BLaER1 treated with 17β-estradiol and CSF1 and Interleukin-3, amounts not matched to agents 10 nM and 100 nM (cell line): ENCODE measurements around the gene KRTAP8-1.

Experiments
- H3K27ac ChIP-seq, 11 experiments: shearing (Covaris generic); formaldehyde crosslinking; 2 replicates each; pipeline ENCODE4 v1.8.1; 2022
- H3K27me3 ChIP-seq, 11 experiments: shearing (Covaris generic); formaldehyde crosslinking; 2 replicates each; pipeline ENCODE4 v1.8.1; 2022
- H3K36me3 ChIP-seq, 11 experiments: shearing (Covaris generic); formaldehyde crosslinking; 2 replicates each; pipeline ENCODE4 v1.8.1; 2022
- H3K4me1 ChIP-seq, 10 experiments: shearing (Covaris generic); formaldehyde crosslinking; 2 replicates each; pipeline ENCODE4 v1.8.1; 2022
- H3K4me2 ChIP-seq, 11 experiments: shearing (Covaris generic); formaldehyde crosslinking; 2 replicates each; pipeline ENCODE4 v1.8.1; 2022
- H3K4me3 ChIP-seq, 10 experiments: shearing (Covaris generic); formaldehyde crosslinking; 2 replicates each; pipeline ENCODE4 v1.8.1; 2022
- H3K9ac ChIP-seq, 11 experiments: shearing (Covaris generic); formaldehyde crosslinking; 2 replicates each; pipeline ENCODE4 v1.8.1; 2022
- H3K9me3 ChIP-seq, 11 experiments: shearing (Covaris generic); formaldehyde crosslinking; replicated peaks in 1 of 11; 2 replicates each; pipeline ENCODE4 v1.8.1; 2022
- H4K20me1 ChIP-seq, 11 experiments: shearing (Covaris generic); formaldehyde crosslinking; 2 replicates each; pipeline ENCODE4 v1.8.1; 2022
- Cebpa-rat ChIP-seq, 11 experiments: shearing (Covaris generic); IDR thresholded peaks; 2 replicates each; pipeline ENCODE4 v1.8.1; 2022

Gene KRTAP8-1

GRCh38 chr21:30813174-30813573, at the start of gene KRTAP8-1:
Gene KRTAP8-1 (minus strand): TSS chr21:30813274. CDS start chr21:30813220, 54 bp downstream.
- H3K9me3 ChIP-seq: no peaks in the 10 kb centered on the region
- H3K36me3 ChIP-seq: no peaks in the 10 kb centered on the region
- no peak within 1 kb of the TSS for H3K4me3 ChIP-seq
- no peak within 1 kb of the TSS for H3K4me2 ChIP-seq
- no peaks in the 10 kb centered on the region for H4K20me1 ChIP-seq
- no peak within 1 kb of the TSS for H3K27ac ChIP-seq
- TF ChIP-seq Cebpa-rat (IDR thresholded peaks at IDR 0.05): no peak
- no peaks in the 10 kb centered on the region for H3K4me1 ChIP-seq
- H3K9ac ChIP-seq: no peak within 1 kb of the TSS
- no peaks in the 10 kb centered on the region for H3K27me3 ChIP-seq

- H3K9me3 ChIP-seq: 0 out of 22 replicates have a peak, but pooled peaks cover 0 to 3% (median 0%) of the 10 kb centered on the region in 11 experiments
- no peak overlapping the region for H3K4me2 ChIP-seq
- H3K27me3 ChIP-seq: no peaks in the 10 kb centered on the region
Measured at GRCh38 chr21:30847627-30848500, 34.8 kb upstream of the KRTAP8-1 start.

GRCh38 chr21:30842990-30843389, 29.9 kb upstream of the KRTAP8-1 start:
- no peak for TF ChIP-seq Cebpa-rat (IDR thresholded peaks at IDR 0.05)
- no peaks in the 10 kb centered on the region for H3K9me3 ChIP-seq

More at GRCh38 chr21:30847627-30848500, 34.8 kb upstream of the KRTAP8-1 start:
- no peak overlapping the region for H3K27ac ChIP-seq
- no peaks in the 10 kb centered on the region for H4K20me1 ChIP-seq
- no peak overlapping the region for H3K4me3 ChIP-seq
- TF ChIP-seq Cebpa-rat (IDR thresholded peaks at IDR 0.05): no peak
- no peaks in the 10 kb centered on the region for H3K4me1 ChIP-seq
- H3K36me3 ChIP-seq: no peaks in the 10 kb centered on the region
- H3K9ac ChIP-seq: no peak overlapping the region

GRCh38 chr21:30839304-30839703, 26.2 kb upstream of the KRTAP8-1 start:
- Histone ChIP-seq H3K4me3 (no peak overlapping the region), H3K4me1 (no peaks in the 10 kb centered on the region), H3K27me3 (no peaks in the 10 kb centered on the region), H4K20me1 (no peaks in the 10 kb centered on the region), H3K9me3 (no peaks in the 10 kb centered on the region), H3K9ac (no peak overlapping the region), H3K36me3 (no peaks in the 10 kb centered on the region), H3K27ac (no peak overlapping the region), H3K4me2 (no peak overlapping the region)
- no peak for TF ChIP-seq Cebpa-rat (IDR thresholded peaks at IDR 0.05)

More at GRCh38 chr21:30842990-30843389, 29.9 kb upstream of the KRTAP8-1 start:
- H3K27me3 ChIP-seq: no peaks in the 10 kb centered on the region
- H3K36me3 ChIP-seq: no peaks in the 10 kb centered on the region
- no peaks in the 10 kb centered on the region for H4K20me1 ChIP-seq
- no peak overlapping the region for H3K9ac ChIP-seq
- H3K27ac ChIP-seq: no peak overlapping the region
- H3K4me2 ChIP-seq: no peak overlapping the region
- H3K4me1 ChIP-seq: no peaks in the 10 kb centered on the region
- H3K4me3 ChIP-seq: no peak overlapping the region

- Histone ChIP-seq H3K36me3 (no peaks in the 10 kb centered on the region), H4K20me1 (no peaks in the 10 kb centered on the region), H3K4me1 (no peaks in the 10 kb centered on the region), H3K9ac (no peak overlapping the region), H3K27me3 (no peaks in the 10 kb centered on the region), H3K4me2 (no peak overlapping the region), H3K4me3 (no peak overlapping the region), H3K9me3 (no peaks in the 10 kb centered on the region), H3K27ac (no peak overlapping the region)
- TF ChIP-seq Cebpa-rat (IDR thresholded peaks at IDR 0.05): no peak
Measured at GRCh38 chr21:30838536-30838935, 25.5 kb upstream of the KRTAP8-1 start.

- H3K9me3 ChIP-seq: no peaks in the 10 kb centered on the region; a peak in 1 of 22 replicates
- no peak for TF ChIP-seq Cebpa-rat (IDR thresholded peaks at IDR 0.05)
Measured at GRCh38 chr21:30831194-30831765, 18.2 kb upstream of the KRTAP8-1 start.

GRCh38 chr21:30829659-30830058, 16.6 kb upstream of the KRTAP8-1 start, which contains the start of gene KRTAP7-1:
Gene KRTAP7-1 (minus strand): TSS chr21:30829759. CDS start chr21:30829698, 61 bp downstream.
- no peak within 1 kb of the TSS for H3K4me3 ChIP-seq
- H3K27me3 ChIP-seq: no peaks in the 10 kb centered on the region
- H3K36me3 ChIP-seq: no peaks in the 10 kb centered on the region
- H3K27ac ChIP-seq: no peak within 1 kb of the TSS
- H4K20me1 ChIP-seq: no peaks in the 10 kb centered on the region
- H3K4me2 ChIP-seq: no peak within 1 kb of the TSS
- TF ChIP-seq Cebpa-rat (IDR thresholded peaks at IDR 0.05): no peak
- no peak within 1 kb of the TSS for H3K9ac ChIP-seq
- no peaks in the 10 kb centered on the region for H3K4me1 ChIP-seq
- no peaks in the 10 kb centered on the region; a peak in 1 of 22 replicates for H3K9me3 ChIP-seq

More at GRCh38 chr21:30831194-30831765, 18.2 kb upstream of the KRTAP8-1 start:
- H3K27ac ChIP-seq: no peak overlapping the region
- no peak overlapping the region for H3K4me2 ChIP-seq
- no peaks in the 10 kb centered on the region for H4K20me1 ChIP-seq
- no peak overlapping the region for H3K9ac ChIP-seq
- H3K4me1 ChIP-seq: no peaks in the 10 kb centered on the region
- no peaks in the 10 kb centered on the region for H3K36me3 ChIP-seq
- no peaks in the 10 kb centered on the region for H3K27me3 ChIP-seq
- H3K4me3 ChIP-seq: no peak overlapping the region

- Histone ChIP-seq H3K27ac (no peak overlapping the region), H3K27me3 (no peaks in the 10 kb centered on the region), H3K9me3 (peaks cover 0 to 7% (median 0%) of the 10 kb centered on the region in 11 experiments; a peak in 1 of 22 replicates)
Measured at GRCh38 chr21:30818837-30819610, 6.0 kb upstream of the KRTAP8-1 start.

GRCh38 chr21:30800605-30801004, 12.5 kb downstream of the KRTAP8-1 start:
- no peaks in the 10 kb centered on the region for H3K36me3 ChIP-seq
- H3K27ac ChIP-seq: no peak overlapping the region
- no peak for TF ChIP-seq Cebpa-rat (IDR thresholded peaks at IDR 0.05)
- H4K20me1 ChIP-seq: no peaks in the 10 kb centered on the region
- H3K9me3 ChIP-seq: no peaks in the 10 kb centered on the region
- H3K4me1 ChIP-seq: peaks cover 0 to 5% (median 0%) of the 10 kb centered on the region in 10 experiments; a peak in 4 of 20 replicates
- H3K4me2 ChIP-seq: no peak overlapping the region
- H3K27me3 ChIP-seq: no peaks in the 10 kb centered on the region
- no peak overlapping the region for H3K4me3 ChIP-seq
- H3K9ac ChIP-seq: no peak overlapping the region

More at GRCh38 chr21:30818837-30819610, 6.0 kb upstream of the KRTAP8-1 start:
- Histone ChIP-seq H3K4me2 (peak overlapping the region in 4 of 11 experiments; percentile 0 to 32 (median 23); a peak in 5 of 22 replicates), H3K9ac (no peak overlapping the region), H4K20me1 (no peaks in the 10 kb centered on the region), H3K36me3 (no peaks in the 10 kb centered on the region), H3K4me3 (no peak overlapping the region), H3K4me1 (peaks cover 0 to 9% (median 6%) of the 10 kb centered on the region in 10 experiments; a peak in 8 of 20 replicates)
- no peak for TF ChIP-seq Cebpa-rat (IDR thresholded peaks at IDR 0.05)
